ENCODE data around the gene MAP1S. TPM values are rescaled to one million over a fixed set of nuclear protein-coding genes. Genes with fewer than 3 reads are reported as not detected.

Gene MAP1S
- total RNA-seq, 1 donor from 2014 or later, result 63.1 TPM

DNA sequence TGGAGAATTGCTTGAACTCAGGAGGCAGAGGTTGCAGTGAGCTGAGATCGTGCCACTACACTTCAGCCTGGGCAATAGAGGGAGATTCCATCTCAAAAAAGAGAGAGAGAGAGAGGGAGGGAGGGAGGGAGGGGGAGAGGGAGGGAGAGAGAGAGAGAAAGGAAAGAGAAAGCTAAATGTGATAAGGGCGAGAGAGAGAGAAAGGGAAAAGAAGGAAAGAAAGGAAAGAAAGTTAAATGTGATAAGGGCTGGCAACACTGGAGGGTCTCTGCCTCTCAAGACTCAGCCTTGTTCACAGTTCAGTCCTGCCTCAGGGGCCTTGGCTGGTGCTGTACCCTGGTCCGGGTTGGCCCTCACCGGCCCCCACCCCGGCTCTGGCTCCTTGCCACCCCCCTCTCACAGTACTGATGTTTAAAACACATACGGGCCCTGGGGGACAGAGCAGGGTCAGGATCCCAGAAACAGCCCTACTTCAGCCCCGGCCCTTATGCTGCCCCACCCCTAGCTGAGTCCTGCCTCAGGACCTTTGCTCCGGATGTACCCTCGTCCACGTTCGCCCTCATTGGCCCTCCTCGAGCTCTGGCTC lies 3.5 kb downstream of the MAP1S start:
- no peak for DNase-seq (ENCODE audit: extremely low spot score, unreplicated experiment)
- Mint-ChIP-seq H3K4me3 (ENCODE audit: unreplicated experiment) (no peak overlapping the region), H3K9me3 (ENCODE audit: unreplicated experiment) (no peaks in the 10 kb centered on the region), H3K36me3 (ENCODE audit: unreplicated experiment) (peaks cover 9% of the 10 kb centered on the region), H3K4me1 (ENCODE audit: unreplicated experiment) (peaks cover 28% of the 10 kb centered on the region), H3K27ac (ENCODE audit: unreplicated experiment) (peak overlapping the region; percentile 7), H3K27me3 (ENCODE audit: unreplicated experiment) (no peaks in the 10 kb centered on the region)
- TF ChIP-seq, protein P1, sequence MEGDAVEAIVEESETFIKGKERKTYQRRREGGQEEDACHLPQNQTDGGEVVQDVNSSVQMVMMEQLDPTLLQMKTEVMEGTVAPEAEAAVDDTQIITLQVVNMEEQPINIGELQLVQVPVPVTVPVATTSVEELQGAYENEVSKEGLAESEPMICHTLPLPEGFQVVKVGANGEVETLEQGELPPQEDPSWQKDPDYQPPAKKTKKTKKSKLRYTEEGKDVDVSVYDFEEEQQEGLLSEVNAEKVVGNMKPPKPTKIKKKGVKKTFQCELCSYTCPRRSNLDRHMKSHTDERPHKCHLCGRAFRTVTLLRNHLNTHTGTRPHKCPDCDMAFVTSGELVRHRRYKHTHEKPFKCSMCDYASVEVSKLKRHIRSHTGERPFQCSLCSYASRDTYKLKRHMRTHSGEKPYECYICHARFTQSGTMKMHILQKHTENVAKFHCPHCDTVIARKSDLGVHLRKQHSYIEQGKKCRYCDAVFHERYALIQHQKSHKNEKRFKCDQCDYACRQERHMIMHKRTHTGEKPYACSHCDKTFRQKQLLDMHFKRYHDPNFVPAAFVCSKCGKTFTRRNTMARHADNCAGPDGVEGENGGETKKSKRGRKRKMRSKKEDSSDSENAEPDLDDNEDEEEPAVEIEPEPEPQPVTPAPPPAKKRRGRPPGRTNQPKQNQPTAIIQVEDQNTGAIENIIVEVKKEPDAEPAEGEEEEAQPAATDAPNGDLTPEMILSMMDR (IDR thresholded peaks at IDR 0.05), result no peak

DNA sequence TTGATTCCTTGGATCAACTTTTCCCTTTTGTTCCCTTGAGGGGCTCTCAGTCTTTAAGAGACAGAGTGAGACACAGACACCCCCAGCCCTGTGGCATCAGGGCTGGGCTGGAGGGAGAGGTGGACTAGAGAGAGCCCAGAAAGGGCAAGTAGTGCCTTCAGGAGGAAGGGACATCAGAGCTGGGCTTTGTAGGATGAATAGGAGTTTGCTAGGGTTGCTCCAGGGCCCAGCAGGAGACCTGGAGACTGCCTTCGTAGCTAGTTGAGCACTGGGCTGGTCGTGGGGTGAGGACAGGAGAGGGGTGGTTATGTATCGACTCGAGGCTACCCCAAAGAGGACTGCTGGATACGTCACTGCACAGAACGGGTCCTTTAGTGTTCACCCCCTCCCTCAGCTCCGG lies 5.4 kb downstream of the MAP1S start:
- H3K9me3 Mint-ChIP-seq (ENCODE audit: unreplicated experiment), result no peaks in the 10 kb centered on the region
- no peak overlapping the region for H3K27ac Mint-ChIP-seq (ENCODE audit: unreplicated experiment)
- no peaks in the 10 kb centered on the region for H3K27me3 Mint-ChIP-seq (ENCODE audit: unreplicated experiment)
- no peak overlapping the region for H3K4me3 Mint-ChIP-seq (ENCODE audit: unreplicated experiment)
- peaks cover 9% of the 10 kb centered on the region for H3K36me3 Mint-ChIP-seq (ENCODE audit: unreplicated experiment)
- TF ChIP-seq, protein P1 (IDR thresholded peaks at IDR 0.05), result no peak
- peaks cover 23% of the 10 kb centered on the region for H3K4me1 Mint-ChIP-seq (ENCODE audit: unreplicated experiment)
- no peak for DNase-seq (ENCODE audit: extremely low spot score, unreplicated experiment)

DNA sequence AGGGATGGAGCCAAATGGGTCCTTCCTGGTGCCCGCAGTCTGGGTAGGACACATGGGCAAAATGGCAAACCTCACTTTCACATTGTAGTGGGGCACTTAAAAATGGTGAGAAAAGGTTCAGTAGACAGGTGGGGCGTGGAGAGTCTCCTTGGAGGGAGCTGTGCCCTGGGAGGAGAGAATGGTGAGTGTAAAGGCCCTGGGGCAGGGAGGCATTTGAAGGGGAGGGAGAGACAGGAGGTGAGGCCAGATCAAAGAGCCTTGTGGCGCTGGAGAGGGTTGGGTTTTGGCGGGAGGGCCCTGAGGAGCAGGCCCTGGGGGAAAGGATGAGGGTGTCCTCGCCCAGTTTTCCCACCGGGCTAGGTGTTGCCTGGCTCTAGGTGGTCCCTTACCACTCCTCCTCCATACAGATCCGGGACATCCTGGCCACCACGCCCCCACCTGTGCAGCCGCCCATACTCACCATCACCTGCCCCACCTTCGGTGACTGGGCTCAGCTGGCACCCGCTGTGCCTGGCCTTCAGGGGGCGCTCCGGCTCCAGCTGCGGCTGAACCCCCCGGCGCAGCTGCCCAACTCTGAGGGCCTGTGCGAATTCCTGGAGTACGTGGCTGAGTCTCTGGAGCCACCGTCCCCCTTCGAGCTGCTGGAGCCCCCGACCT lies 6.3 kb downstream of the MAP1S start:
- H3K36me3 Mint-ChIP-seq (ENCODE audit: unreplicated experiment), result peaks cover 16% of the 10 kb centered on the region
- H3K9me3 Mint-ChIP-seq (ENCODE audit: unreplicated experiment), result no peaks in the 10 kb centered on the region
- H3K27me3 Mint-ChIP-seq (ENCODE audit: unreplicated experiment), result no peaks in the 10 kb centered on the region
- peaks cover 15% of the 10 kb centered on the region for H3K4me1 Mint-ChIP-seq (ENCODE audit: unreplicated experiment)
- TF ChIP-seq, protein P1 (IDR thresholded peaks at IDR 0.05), result peak; percentile 42
- no peak overlapping the region for H3K4me3 Mint-ChIP-seq (ENCODE audit: unreplicated experiment)
- no peak for DNase-seq (ENCODE audit: extremely low spot score, unreplicated experiment)
- H3K27ac Mint-ChIP-seq (ENCODE audit: unreplicated experiment), result no peak overlapping the region

DNA sequence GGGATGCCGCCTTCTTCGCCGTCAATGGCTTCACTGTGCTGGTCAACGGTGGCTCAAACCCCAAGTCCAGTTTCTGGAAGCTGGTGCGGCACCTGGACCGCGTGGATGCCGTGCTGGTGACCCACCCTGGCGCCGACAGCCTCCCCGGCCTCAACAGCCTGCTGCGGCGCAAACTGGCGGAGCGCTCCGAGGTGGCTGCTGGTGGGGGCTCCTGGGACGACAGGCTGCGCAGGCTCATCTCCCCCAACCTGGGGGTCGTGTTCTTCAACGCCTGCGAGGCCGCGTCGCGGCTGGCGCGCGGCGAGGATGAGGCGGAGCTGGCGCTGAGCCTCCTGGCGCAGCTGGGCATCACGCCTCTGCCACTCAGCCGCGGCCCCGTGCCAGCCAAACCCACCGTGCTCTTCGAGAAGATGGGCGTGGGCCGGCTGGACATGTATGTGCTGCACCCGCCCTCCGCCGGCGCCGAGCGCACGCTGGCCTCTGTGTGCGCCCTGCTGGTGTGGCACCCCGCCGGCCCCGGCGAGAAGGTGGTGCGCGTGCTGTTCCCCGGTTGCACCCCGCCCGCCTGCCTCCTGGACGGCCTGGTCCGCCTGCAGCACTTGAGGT lies 7.0 kb downstream of the MAP1S start:
- no peak for DNase-seq (ENCODE audit: extremely low spot score, unreplicated experiment)
- Mint-ChIP-seq H3K9me3 (ENCODE audit: unreplicated experiment) (no peaks in the 10 kb centered on the region), H3K27me3 (ENCODE audit: unreplicated experiment) (no peaks in the 10 kb centered on the region), H3K4me3 (ENCODE audit: unreplicated experiment) (no peak overlapping the region), H3K4me1 (ENCODE audit: unreplicated experiment) (peaks cover 8% of the 10 kb centered on the region), H3K27ac (ENCODE audit: unreplicated experiment) (no peak overlapping the region), H3K36me3 (ENCODE audit: unreplicated experiment) (peaks cover 22% of the 10 kb centered on the region)
- TF ChIP-seq, protein P1 (IDR thresholded peaks at IDR 0.05), result no peak
